ENCODE measurements around the gene WRAP73.

Gene WRAP73

GRCh38 chr1:3692598-3692997 is 42.7 kb upstream of the WRAP73 start:
- TF ChIP-seq MAX (IDR thresholded peaks at IDR 0.05) = no peak
- no peak for TF ChIP-seq CREB1 (IDR thresholded peaks at IDR 0.05; ENCODE audit: low read depth)
- no peak for TF ChIP-seq EGR1 (IDR thresholded peaks at IDR 0.05)
- no peak for TF ChIP-seq RAD21 (IDR thresholded peaks at IDR 0.05; ENCODE audit: low read depth)
- TF ChIP-seq TCF12 (IDR thresholded peaks at IDR 0.05; ENCODE audit: low read depth) = no peak
- no peak for TF ChIP-seq EP300 (IDR thresholded peaks at IDR 0.05; ENCODE audit: borderline replicate concordance)
- TF ChIP-seq YY1 (IDR thresholded peaks at IDR 0.05; ENCODE audit: low read depth) = no peak
- no peak for TF ChIP-seq ZBTB7A (IDR thresholded peaks at IDR 0.05; ENCODE audit: low read depth)
- no peak for TF ChIP-seq TAF1 (IDR thresholded peaks at IDR 0.05; ENCODE audit: low read depth)
- no peak for TF ChIP-seq CEBPB (IDR thresholded peaks at IDR 0.05)

DNA sequence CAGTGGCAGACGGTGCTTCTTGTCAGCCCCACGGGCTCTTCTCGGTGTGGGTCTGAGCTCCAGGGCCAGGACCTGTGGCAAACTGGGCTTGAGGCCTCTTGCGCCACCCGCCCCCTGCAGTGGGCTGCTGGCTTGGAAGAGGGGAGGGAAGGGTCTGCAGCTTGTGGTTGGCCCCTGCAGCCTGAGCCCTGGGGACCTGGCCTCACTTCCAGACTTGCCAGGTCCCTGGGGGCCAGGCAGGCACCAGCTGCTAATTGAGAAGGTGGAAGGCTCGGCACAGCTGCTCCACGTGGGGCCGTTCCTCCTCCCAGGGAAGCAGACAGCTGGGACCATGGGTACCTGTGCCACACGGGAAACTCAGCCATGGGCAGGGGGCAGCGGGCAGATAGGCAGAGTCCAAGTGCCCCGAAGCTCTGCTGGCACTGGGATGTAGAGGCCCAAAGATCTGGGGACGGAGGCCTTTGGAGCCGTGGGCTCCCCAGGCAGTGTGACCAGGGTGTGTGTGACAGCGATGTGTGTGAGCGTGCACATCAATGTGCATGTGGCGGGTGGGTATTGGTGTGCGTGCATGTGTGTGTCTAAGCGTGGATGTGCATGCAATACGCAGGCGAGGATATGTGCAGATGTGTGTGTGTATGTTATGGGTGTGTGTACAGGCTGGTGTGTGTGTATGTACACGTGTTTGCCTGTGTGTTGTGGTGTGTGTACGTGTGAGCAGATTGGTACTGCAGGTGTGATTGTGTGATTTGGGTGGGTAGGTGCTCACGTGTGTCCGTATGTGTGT is 41.7 kb upstream of the WRAP73 start:
- TF ChIP-seq CREB1 (IDR thresholded peaks at IDR 0.05; ENCODE audit: low read depth) = no peak
- no peak for TF ChIP-seq FOXM1 (IDR thresholded peaks at IDR 0.05; ENCODE audit: borderline replicate concordance, low read depth)
- TF ChIP-seq YY1 (IDR thresholded peaks at IDR 0.05; ENCODE audit: low read depth) = no peak
- no peak for TF ChIP-seq TAF1 (IDR thresholded peaks at IDR 0.05; ENCODE audit: low read depth)
- TF ChIP-seq MAX (IDR thresholded peaks at IDR 0.05) = no peak
- no peak for TF ChIP-seq RAD21 (IDR thresholded peaks at IDR 0.05; ENCODE audit: low read depth)

- no peak for TF ChIP-seq USF1 (IDR thresholded peaks at IDR 0.05)
- TF ChIP-seq RAD21 (IDR thresholded peaks at IDR 0.05; ENCODE audit: low read depth) = no peak
- no peak for TF ChIP-seq EP300 (IDR thresholded peaks at IDR 0.05; ENCODE audit: borderline replicate concordance)
- no peak for TF ChIP-seq MAX (IDR thresholded peaks at IDR 0.05)
- no peak for TF ChIP-seq TAF1 (IDR thresholded peaks at IDR 0.05; ENCODE audit: low read depth)
- no peak for TF ChIP-seq EGR1 (IDR thresholded peaks at IDR 0.05)
- no peak for TF ChIP-seq ZBTB7A (IDR thresholded peaks at IDR 0.05; ENCODE audit: low read depth)
Measured at GRCh38 chr1:3690282-3691065, 40.6 kb upstream of the WRAP73 start.

DNA sequence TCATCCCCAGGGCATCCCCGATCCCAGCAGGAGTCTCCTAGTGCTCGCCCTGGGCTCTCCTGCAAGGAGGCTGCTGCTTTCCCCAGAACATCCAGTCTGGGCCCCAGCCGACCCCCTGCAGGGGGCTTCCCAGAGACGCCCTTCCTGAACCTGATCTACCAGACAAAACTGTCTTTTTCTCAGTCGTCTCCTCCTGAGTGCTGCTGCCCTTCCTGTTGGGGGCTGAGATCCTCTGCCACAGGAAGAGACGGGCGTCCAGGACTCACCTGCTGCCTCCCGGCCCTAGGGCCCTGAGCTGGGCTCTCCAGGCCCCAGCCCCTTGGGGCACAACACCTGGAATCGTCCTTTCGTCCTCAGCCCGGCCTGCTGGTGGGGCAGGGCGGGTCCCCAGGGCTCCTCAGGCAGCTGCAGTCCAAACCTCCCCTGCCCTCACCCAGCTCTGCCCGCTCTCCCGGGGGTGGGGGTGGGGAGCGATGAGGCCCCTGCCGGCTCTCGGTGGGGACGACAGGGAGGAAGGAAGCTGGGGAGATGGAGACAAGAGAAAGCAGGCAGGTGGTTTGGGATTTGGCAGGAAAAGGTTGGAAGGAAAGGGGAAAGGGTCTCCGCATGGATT is 39.3 kb upstream of the WRAP73 start:
- TF ChIP-seq FOXM1 (IDR thresholded peaks at IDR 0.05; ENCODE audit: borderline replicate concordance, low read depth) = no peak
- no peak for TF ChIP-seq CREB1 (IDR thresholded peaks at IDR 0.05; ENCODE audit: low read depth)
- TF ChIP-seq EGR1 (IDR thresholded peaks at IDR 0.05) = no peak
- no peak for TF ChIP-seq TAF1 (IDR thresholded peaks at IDR 0.05; ENCODE audit: low read depth)
- TF ChIP-seq MAX (IDR thresholded peaks at IDR 0.05) = no peak
- TF ChIP-seq CEBPB (IDR thresholded peaks at IDR 0.05) = no peak
- no peak for TF ChIP-seq ZBTB7A (IDR thresholded peaks at IDR 0.05; ENCODE audit: low read depth)
- no peak for TF ChIP-seq RAD21 (IDR thresholded peaks at IDR 0.05; ENCODE audit: low read depth)
- TF ChIP-seq NFIC (IDR thresholded peaks at IDR 0.05) = no peak
- no peak for TF ChIP-seq YY1 (IDR thresholded peaks at IDR 0.05; ENCODE audit: low read depth)
- TF ChIP-seq REST (IDR thresholded peaks at IDR 0.05; ENCODE audit: low read depth) = no peak
- TF ChIP-seq TEAD4 (IDR thresholded peaks at IDR 0.05) = no peak
- no peak for TF ChIP-seq USF1 (IDR thresholded peaks at IDR 0.05)

GRCh38 chr1:3688356-3689137 is 38.6 kb upstream of the WRAP73 start:
- TF ChIP-seq USF1 (IDR thresholded peaks at IDR 0.05) = no peak
- TF ChIP-seq NFIC (IDR thresholded peaks at IDR 0.05) = no peak
- TF ChIP-seq EGR1 (IDR thresholded peaks at IDR 0.05) = no peak
- no peak for TF ChIP-seq MAX (IDR thresholded peaks at IDR 0.05)
- TF ChIP-seq EP300 (IDR thresholded peaks at IDR 0.05; ENCODE audit: borderline replicate concordance) = no peak
- no peak for TF ChIP-seq TCF12 (IDR thresholded peaks at IDR 0.05; ENCODE audit: low read depth)
- no peak for TF ChIP-seq CREB1 (IDR thresholded peaks at IDR 0.05; ENCODE audit: low read depth)
- TF ChIP-seq FOXM1 (IDR thresholded peaks at IDR 0.05; ENCODE audit: borderline replicate concordance, low read depth) = no peak
- no peak for TF ChIP-seq ZBTB7A (IDR thresholded peaks at IDR 0.05; ENCODE audit: low read depth)
- TF ChIP-seq CEBPB (IDR thresholded peaks at IDR 0.05) = no peak
- no peak for TF ChIP-seq TEAD4 (IDR thresholded peaks at IDR 0.05)
- TF ChIP-seq REST (IDR thresholded peaks at IDR 0.05; ENCODE audit: low read depth) = no peak
- TF ChIP-seq RAD21 (IDR thresholded peaks at IDR 0.05; ENCODE audit: low read depth) = no peak
- no peak for TF ChIP-seq TAF1 (IDR thresholded peaks at IDR 0.05; ENCODE audit: low read depth)
- TF ChIP-seq YY1 (IDR thresholded peaks at IDR 0.05; ENCODE audit: low read depth) = no peak

Measured in Ishikawa (cell line).